ENCODE measurements around the gene NABP1. TPM values are rescaled to one million over a fixed set of nuclear protein-coding genes. Genes with fewer than 3 reads are reported as not detected.
"Not testable (repeated sequence)": the region's sequence is repeated elsewhere in the genome, so short reads cannot be mapped to it uniquely, and the experiment has no call there.

Gene NABP1
- total RNA-seq, 2 donors from 2014 or later: 61.9 to 71.6 TPM

- no peak for ATAC-seq
- H3K9me3 ChIP-seq (ENCODE audit: control insufficient read depth, low read length, poor library complexity, severe bottlenecking): no peaks in the 10 kb centered on the region
- no peak overlapping the region for H3K27ac Mint-ChIP-seq
- no peak overlapping the region for H3K4me3 Mint-ChIP-seq
- no peaks in the 10 kb centered on the region for H3K36me3 Mint-ChIP-seq (ENCODE audit: low read depth)
- H3K27me3 Mint-ChIP-seq: no peaks in the 10 kb centered on the region
- no peak for DNase-seq
- H3K4me1 Mint-ChIP-seq: peaks cover 30% of the 10 kb centered on the region
Observed at GRCh38 chr2:191641609-191642008, 36.3 kb upstream of the NABP1 start.

GRCh38 chr2:191642541-191642940 is 35.4 kb upstream of the NABP1 start:
- no peaks in the 10 kb centered on the region for H3K27me3 Mint-ChIP-seq
- no peak overlapping the region for H3K27ac Mint-ChIP-seq
- H3K9me3 ChIP-seq (ENCODE audit: control insufficient read depth, low read length, poor library complexity, severe bottlenecking): no peaks in the 10 kb centered on the region
- DNase-seq (no peak), ATAC-seq (no peak)
- peaks cover 20% of the 10 kb centered on the region for H3K4me1 Mint-ChIP-seq
- H3K4me3 Mint-ChIP-seq: no peak overlapping the region
- no peaks in the 10 kb centered on the region for H3K36me3 Mint-ChIP-seq (ENCODE audit: low read depth)

- H3K27me3 Mint-ChIP-seq: no peaks in the 10 kb centered on the region
- H3K36me3 Mint-ChIP-seq (ENCODE audit: low read depth): no peaks in the 10 kb centered on the region
- H3K9me3 ChIP-seq (ENCODE audit: control insufficient read depth, low read length, poor library complexity, severe bottlenecking): no peaks in the 10 kb centered on the region
- no peak for ATAC-seq
- H3K4me1 Mint-ChIP-seq: peaks cover 13% of the 10 kb centered on the region
- DNase-seq: no peak
- no peak overlapping the region for H3K27ac Mint-ChIP-seq
- no peak overlapping the region for H3K4me3 Mint-ChIP-seq
Observed at GRCh38 chr2:191643429-191643828, 34.5 kb upstream of the NABP1 start.

- H3K9me3 ChIP-seq (ENCODE audit: control insufficient read depth, low read length, poor library complexity, severe bottlenecking); H3K27me3 Mint-ChIP-seq; H3K4me3 Mint-ChIP-seq; ATAC-seq; DNase-seq; H3K36me3 Mint-ChIP-seq (ENCODE audit: low read depth); H3K27ac Mint-ChIP-seq: not testable (repeated sequence)
- peaks cover 11% of the 10 kb centered on the region for H3K4me1 Mint-ChIP-seq
Observed at GRCh38 chr2:191644613-191645012, 33.3 kb upstream of the NABP1 start.

DNA sequence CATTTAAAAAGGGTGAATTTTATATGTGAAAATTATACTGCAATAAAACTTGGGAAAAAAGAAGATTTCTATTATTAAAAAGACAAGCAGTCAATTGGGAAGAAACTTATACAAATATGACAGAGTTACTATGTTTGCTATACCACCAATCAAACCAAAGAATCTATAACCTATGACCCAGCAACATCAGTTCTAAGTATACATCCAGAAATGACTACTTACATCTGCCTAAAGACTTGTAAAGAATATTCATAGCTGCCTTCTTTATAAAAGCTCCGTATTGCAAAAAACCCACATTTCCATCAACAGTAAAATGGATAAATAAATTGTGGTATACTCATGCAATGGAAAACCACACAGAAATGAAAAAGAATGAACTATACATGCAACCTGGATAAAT is 32.9 kb upstream of the NABP1 start:
- Mint-ChIP-seq H3K4me3 (no peak overlapping the region), H3K27me3 (no peaks in the 10 kb centered on the region), H3K27ac (no peak overlapping the region), H3K36me3 (ENCODE audit: low read depth) (no peaks in the 10 kb centered on the region), H3K4me1 (peaks cover 11% of the 10 kb centered on the region)
- no peak for ATAC-seq
- H3K9me3 ChIP-seq (ENCODE audit: control insufficient read depth, low read length, poor library complexity, severe bottlenecking): no peaks in the 10 kb centered on the region
- no peak for DNase-seq

GRCh38 chr2:191645434-191646162 is 32.3 kb upstream of the NABP1 start:
- no peak overlapping the region for H3K4me3 Mint-ChIP-seq
- H3K9me3 ChIP-seq (ENCODE audit: control insufficient read depth, low read length, poor library complexity, severe bottlenecking): no peaks in the 10 kb centered on the region
- no peak overlapping the region for H3K27ac Mint-ChIP-seq
- peaks cover 7% of the 10 kb centered on the region for H3K4me1 Mint-ChIP-seq
- no peaks in the 10 kb centered on the region for H3K27me3 Mint-ChIP-seq
- H3K36me3 Mint-ChIP-seq (ENCODE audit: low read depth): no peaks in the 10 kb centered on the region
- DNase-seq: no peak
- ATAC-seq: no peak

GRCh38 chr2:191646163-191646902 is 31.6 kb upstream of the NABP1 start:
- ATAC-seq: no peak
- Mint-ChIP-seq H3K36me3 (ENCODE audit: low read depth) (no peaks in the 10 kb centered on the region), H3K27ac (no peak overlapping the region), H3K4me1 (peaks cover 2% of the 10 kb centered on the region), H3K27me3 (no peaks in the 10 kb centered on the region), H3K4me3 (no peak overlapping the region)
- DNase-seq: no peak
- H3K9me3 ChIP-seq (ENCODE audit: control insufficient read depth, low read length, poor library complexity, severe bottlenecking): no peaks in the 10 kb centered on the region

DNA sequence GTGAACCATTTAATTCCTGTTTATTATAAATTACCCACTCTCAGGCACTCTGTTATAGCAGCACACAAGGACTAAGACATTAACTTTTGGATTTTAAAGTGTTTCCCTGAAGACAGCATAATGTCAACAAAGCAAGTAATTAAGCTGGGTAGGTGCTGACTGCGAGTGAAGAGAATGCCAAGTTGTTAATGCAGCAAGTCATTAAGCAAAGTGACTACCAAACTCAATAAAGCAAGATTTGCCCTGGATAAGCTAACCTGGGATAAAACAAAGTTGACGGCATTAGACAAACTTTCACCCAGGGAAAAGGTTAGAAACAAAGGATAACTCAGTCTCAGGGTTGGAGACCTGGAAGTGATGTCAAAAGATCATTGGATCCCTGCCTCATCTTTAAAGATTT is 28.4 kb upstream of the NABP1 start:
- H3K27ac Mint-ChIP-seq: no peak overlapping the region

GRCh38 chr2:191650896-191651773 is 26.8 kb upstream of the NABP1 start:
- Mint-ChIP-seq H3K4me3 (no peak overlapping the region), H3K27me3 (no peaks in the 10 kb centered on the region), H3K4me1 (no peaks in the 10 kb centered on the region), H3K36me3 (ENCODE audit: low read depth) (no peaks in the 10 kb centered on the region), H3K27ac (no peak overlapping the region)
- DNase-seq: no peak
- no peaks in the 10 kb centered on the region for H3K9me3 ChIP-seq (ENCODE audit: control insufficient read depth, low read length, poor library complexity, severe bottlenecking)
- no peak for ATAC-seq

More for the DNA sequence above, 28.4 kb upstream of the NABP1 start:
- no peak for DNase-seq
- Mint-ChIP-seq H3K27me3 (no peaks in the 10 kb centered on the region), H3K36me3 (ENCODE audit: low read depth) (no peaks in the 10 kb centered on the region), H3K4me1 (no peaks in the 10 kb centered on the region), H3K4me3 (no peak overlapping the region)
- no peaks in the 10 kb centered on the region for H3K9me3 ChIP-seq (ENCODE audit: control insufficient read depth, low read length, poor library complexity, severe bottlenecking)
- ATAC-seq: no peak

DNA sequence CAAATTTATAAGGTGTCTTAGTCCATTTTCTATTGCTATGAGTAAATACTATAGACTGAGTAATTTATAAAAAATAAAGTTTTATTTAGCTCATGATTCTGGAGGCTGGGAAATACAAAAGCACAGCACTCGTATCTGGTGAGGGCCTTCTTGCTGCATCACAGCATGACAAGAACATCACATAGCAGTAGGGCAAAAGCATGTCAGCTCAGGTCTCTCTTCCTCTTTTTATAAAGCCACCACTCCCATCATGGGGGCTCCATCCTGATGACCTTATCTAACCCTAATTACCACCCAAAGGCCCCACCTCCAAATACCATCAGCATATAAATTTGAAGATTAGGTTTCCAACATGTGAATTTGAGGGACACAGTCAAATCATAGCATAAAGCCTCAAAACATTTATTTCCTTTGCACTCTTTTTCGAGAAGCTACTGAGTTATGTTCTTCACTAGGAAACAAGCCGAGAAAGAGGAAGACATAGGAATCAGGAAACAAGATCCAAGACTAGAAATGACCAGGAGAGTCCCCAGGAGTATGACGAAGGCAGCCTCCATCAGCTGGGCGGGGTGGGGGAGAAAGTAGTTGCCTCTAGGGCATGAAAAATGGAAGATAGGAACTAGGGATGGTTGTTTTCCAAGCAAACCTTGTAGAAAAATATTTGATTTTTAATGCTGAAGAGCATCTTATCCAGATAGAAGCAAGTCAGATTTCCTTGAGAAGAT is 24.1 kb upstream of the NABP1 start:
- no peaks in the 10 kb centered on the region for H3K4me1 Mint-ChIP-seq
- H3K27ac Mint-ChIP-seq: no peak overlapping the region
- DNase-seq (no peak), ATAC-seq (no peak)
- peaks cover 2% of the 10 kb centered on the region for H3K36me3 Mint-ChIP-seq (ENCODE audit: low read depth)
- H3K4me3 Mint-ChIP-seq: no peak overlapping the region
- no peaks in the 10 kb centered on the region for H3K9me3 ChIP-seq (ENCODE audit: control insufficient read depth, low read length, poor library complexity, severe bottlenecking)
- H3K27me3 Mint-ChIP-seq: no peaks in the 10 kb centered on the region

GRCh38 chr2:191656391-191656790 is 21.5 kb upstream of the NABP1 start:
- no peaks in the 10 kb centered on the region for H3K27me3 Mint-ChIP-seq
- no peak for ATAC-seq
- no peaks in the 10 kb centered on the region for H3K9me3 ChIP-seq (ENCODE audit: control insufficient read depth, low read length, poor library complexity, severe bottlenecking)

GRCh38 chr2:191656792-191657191 is 21.1 kb upstream of the NABP1 start:
- Mint-ChIP-seq H3K36me3 (ENCODE audit: low read depth) (peaks cover 4% of the 10 kb centered on the region), H3K4me3 (no peak overlapping the region), H3K4me1 (no peaks in the 10 kb centered on the region), H3K27me3 (no peaks in the 10 kb centered on the region), H3K27ac (no peak overlapping the region)
- no peaks in the 10 kb centered on the region for H3K9me3 ChIP-seq (ENCODE audit: control insufficient read depth, low read length, poor library complexity, severe bottlenecking)
- ATAC-seq (no peak), DNase-seq (no peak)

More at GRCh38 chr2:191656391-191656790, 21.5 kb upstream of the NABP1 start:
- H3K27ac Mint-ChIP-seq: no peak overlapping the region
- H3K36me3 Mint-ChIP-seq (ENCODE audit: low read depth): peaks cover 4% of the 10 kb centered on the region
- no peak for DNase-seq
- H3K4me1 Mint-ChIP-seq: no peaks in the 10 kb centered on the region
- H3K4me3 Mint-ChIP-seq: no peak overlapping the region

DNA sequence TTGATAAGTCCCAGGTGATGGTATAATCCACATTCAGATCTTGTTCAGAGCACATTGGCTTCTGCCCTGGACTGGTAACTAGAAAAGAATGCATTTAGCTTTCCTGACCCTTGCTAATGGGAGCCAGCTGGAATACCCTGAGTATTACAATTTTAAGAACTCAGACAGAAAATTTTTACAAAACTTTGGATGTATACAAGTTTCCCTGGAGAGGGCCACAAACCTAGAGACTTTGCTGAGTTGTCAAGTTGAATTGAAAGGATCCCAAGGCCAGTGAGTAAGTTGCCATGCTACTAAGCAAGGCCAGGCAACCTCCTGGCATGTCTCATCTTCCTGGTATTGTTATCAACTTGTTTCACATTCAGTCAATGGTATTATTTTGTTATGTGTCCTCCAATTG is 20.0 kb upstream of the NABP1 start:
- Mint-ChIP-seq H3K27me3 (no peaks in the 10 kb centered on the region), H3K4me3 (no peak overlapping the region), H3K4me1 (no peaks in the 10 kb centered on the region), H3K27ac (no peak overlapping the region), H3K36me3 (ENCODE audit: low read depth) (peaks cover 4% of the 10 kb centered on the region)
- no peaks in the 10 kb centered on the region for H3K9me3 ChIP-seq (ENCODE audit: control insufficient read depth, low read length, poor library complexity, severe bottlenecking)
- DNase-seq (no peak), ATAC-seq (no peak)

All from T-helper 17 cell (primary cell).